ENCODE measurements around the gene NUDCD3.

DNA sequence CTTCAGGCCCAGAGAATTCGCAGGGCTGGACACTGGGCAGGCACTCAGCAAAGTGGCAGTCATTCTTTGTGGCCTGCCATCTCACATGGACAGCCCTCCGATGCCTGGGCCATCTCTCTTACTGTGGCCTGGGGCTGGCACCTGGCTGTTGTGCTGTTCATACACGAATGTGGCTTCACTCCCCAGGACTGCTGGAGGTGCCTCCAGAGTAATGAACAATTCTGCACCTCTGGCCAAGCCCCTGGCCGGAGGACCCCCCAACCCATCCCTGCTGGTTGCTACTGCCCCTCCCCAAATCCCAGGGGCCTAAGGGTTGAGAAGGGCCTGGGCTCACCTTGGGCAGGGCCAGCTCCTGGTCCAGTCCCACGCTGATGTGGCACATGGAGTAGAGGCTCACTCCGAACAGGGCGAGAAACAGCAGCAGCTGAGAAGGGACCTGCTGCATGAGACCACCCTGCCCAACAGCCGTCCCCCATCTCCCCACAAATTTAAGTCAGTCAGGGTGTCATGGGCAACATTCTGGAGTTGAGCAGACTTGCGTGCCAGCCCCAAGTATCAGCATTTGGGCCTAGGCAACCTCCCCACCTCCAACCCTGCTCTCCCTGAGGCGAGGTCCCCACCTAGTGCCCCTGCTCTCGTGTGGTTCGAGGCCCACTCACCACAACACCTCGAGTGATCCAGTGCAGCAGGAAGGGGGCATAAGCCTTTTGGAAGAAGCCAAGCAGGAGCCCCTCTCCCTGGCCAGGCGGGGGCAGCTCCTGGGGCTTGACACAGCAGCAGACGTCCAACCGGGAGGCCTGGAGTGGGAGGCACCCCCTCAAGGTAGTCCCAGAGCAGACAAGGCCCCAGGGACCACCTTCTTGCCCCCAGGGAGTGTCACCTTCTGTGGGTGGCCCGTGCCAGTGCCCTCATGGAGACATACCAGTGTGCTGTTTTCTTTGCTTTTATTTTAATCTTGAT is 41.2 kb upstream of the NUDCD3 start:
- TF ChIP-seq, protein P1, sequence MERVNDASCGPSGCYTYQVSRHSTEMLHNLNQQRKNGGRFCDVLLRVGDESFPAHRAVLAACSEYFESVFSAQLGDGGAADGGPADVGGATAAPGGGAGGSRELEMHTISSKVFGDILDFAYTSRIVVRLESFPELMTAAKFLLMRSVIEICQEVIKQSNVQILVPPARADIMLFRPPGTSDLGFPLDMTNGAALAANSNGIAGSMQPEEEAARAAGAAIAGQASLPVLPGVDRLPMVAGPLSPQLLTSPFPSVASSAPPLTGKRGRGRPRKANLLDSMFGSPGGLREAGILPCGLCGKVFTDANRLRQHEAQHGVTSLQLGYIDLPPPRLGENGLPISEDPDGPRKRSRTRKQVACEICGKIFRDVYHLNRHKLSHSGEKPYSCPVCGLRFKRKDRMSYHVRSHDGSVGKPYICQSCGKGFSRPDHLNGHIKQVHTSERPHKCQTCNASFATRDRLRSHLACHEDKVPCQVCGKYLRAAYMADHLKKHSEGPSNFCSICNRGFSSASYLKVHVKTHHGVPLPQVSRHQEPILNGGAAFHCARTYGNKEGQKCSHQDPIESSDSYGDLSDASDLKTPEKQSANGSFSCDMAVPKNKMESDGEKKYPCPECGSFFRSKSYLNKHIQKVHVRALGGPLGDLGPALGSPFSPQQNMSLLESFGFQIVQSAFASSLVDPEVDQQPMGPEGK (CRISPR knock-in tag; IDR thresholded peaks at IDR 0.05; ENCODE audit: borderline replicate concordance), result no peak
- TF ChIP-seq ZFP3 (CRISPR knock-in tag; IDR thresholded peaks at IDR 0.05) (no peak), SNAI2 (CRISPR knock-in tag; IDR thresholded peaks at IDR 0.05) (no peak), ZC3H10 (CRISPR knock-in tag; IDR thresholded peaks at IDR 0.05) (no peak), TOX (CRISPR knock-in tag; IDR thresholded peaks at IDR 0.05; ENCODE audit: borderline replicate concordance) (no peak), OSR1 (CRISPR knock-in tag; IDR thresholded peaks at IDR 0.05) (no peak), CSDC2 (CRISPR knock-in tag; IDR thresholded peaks at IDR 0.05) (no peak)
- TF ChIP-seq, protein P2, sequence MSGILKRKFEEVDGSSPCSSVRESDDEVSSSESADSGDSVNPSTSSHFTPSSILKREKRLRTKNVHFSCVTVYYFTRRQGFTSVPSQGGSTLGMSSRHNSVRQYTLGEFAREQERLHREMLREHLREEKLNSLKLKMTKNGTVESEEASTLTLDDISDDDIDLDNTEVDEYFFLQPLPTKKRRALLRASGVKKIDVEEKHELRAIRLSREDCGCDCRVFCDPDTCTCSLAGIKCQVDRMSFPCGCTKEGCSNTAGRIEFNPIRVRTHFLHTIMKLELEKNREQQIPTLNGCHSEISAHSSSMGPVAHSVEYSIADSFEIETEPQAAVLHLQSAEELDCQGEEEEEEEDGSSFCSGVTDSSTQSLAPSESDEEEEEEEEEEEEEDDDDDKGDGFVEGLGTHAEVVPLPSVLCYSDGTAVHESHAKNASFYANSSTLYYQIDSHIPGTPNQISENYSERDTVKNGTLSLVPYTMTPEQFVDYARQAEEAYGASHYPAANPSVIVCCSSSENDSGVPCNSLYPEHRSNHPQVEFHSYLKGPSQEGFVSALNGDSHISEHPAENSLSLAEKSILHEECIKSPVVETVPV (CRISPR knock-in tag; IDR thresholded peaks at IDR 0.05), result no peak
- TF ChIP-seq, protein P3, sequence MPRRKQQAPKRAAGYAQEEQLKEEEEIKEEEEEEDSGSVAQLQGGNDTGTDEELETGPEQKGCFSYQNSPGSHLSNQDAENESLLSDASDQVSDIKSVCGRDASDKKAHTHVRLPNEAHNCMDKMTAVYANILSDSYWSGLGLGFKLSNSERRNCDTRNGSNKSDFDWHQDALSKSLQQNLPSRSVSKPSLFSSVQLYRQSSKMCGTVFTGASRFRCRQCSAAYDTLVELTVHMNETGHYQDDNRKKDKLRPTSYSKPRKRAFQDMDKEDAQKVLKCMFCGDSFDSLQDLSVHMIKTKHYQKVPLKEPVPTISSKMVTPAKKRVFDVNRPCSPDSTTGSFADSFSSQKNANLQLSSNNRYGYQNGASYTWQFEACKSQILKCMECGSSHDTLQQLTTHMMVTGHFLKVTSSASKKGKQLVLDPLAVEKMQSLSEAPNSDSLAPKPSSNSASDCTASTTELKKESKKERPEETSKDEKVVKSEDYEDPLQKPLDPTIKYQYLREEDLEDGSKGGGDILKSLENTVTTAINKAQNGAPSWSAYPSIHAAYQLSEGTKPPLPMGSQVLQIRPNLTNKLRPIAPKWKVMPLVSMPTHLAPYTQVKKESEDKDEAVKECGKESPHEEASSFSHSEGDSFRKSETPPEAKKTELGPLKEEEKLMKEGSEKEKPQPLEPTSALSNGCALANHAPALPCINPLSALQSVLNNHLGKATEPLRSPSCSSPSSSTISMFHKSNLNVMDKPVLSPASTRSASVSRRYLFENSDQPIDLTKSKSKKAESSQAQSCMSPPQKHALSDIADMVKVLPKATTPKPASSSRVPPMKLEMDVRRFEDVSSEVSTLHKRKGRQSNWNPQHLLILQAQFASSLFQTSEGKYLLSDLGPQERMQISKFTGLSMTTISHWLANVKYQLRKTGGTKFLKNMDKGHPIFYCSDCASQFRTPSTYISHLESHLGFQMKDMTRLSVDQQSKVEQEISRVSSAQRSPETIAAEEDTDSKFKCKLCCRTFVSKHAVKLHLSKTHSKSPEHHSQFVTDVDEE (CRISPR knock-in tag; IDR thresholded peaks at IDR 0.05), result no peak

Measured in SK-N-SH treated with all-trans-retinoic acid at 6 μM for 48 hours (cell line).